Heart right ventricle (tissue), 16 donors: ENCODE results near the gene LGI4. TPM values are rescaled to one million over a fixed set of nuclear protein-coding genes. Genes with fewer than 3 reads are reported as not detected.

Source experiments
- ATAC-seq, 8 donors: fragments of 200-7000 bp; cut with Tn5 transposase; one replicate each; pipeline ENCODE4 v1.9.1; 2020; ENCODE audit warnings: mild to moderate bottlenecking in 8 of 8, moderate library complexity in 8 of 8, moderate number of reproducible peaks in 1 of 8
- DNase-seq, 2 donors: peaks; one replicate each; pipeline ENCODE4 v3.0.0-alpha.2; 2020
- H3K27ac ChIP-seq, 10 donors: fragments of 200-600 bp; sonication (generic) in 2 of 10; one replicate each; pipeline versions ENCODE4 v1.5.0 to v1.8.0; 2020 to 2022; ENCODE audit warnings: mild to moderate bottlenecking in 3 of 10
- H3K27me3 ChIP-seq, 7 donors: fragments of 200-600 bp; one replicate each; pipeline ENCODE4 v1.8.0; 2021 to 2022; ENCODE audit warnings: mild to moderate bottlenecking in 2 of 7
- H3K36me3 ChIP-seq, 9 donors: fragments of 200-600 bp; sonication (generic) in 1 of 9; one replicate each; pipeline versions ENCODE4 v1.5.0 to v1.8.0; 2020 to 2022; ENCODE audit warnings: mild to moderate bottlenecking in 2 of 9
- H3K4me1 ChIP-seq, 9 donors: fragments of 200-600 bp; sonication (generic) in 1 of 9; one replicate each; pipeline versions ENCODE4 v1.5.0 to v1.8.0; 2020 to 2022; ENCODE audit warnings: mild to moderate bottlenecking in 4 of 9
- H3K4me3 ChIP-seq, 10 donors: fragments of 200-600 bp; sonication (generic) in 2 of 10; one replicate each; pipeline versions ENCODE4 v1.5.0 to v1.8.0; 2020 to 2022; ENCODE audit warnings: mild to moderate bottlenecking in 7 of 10, moderate library complexity in 2 of 10
- H3K9me3 ChIP-seq, 11 donors: fragments of 200-600 bp in 10 of 11; sonication (generic) in 2 of 11; one replicate each; pipeline versions ENCODE4 v1.5.0 to v1.8.0; 2013 to 2022; ENCODE audit warnings: mild to moderate bottlenecking in 2 of 11, control low read depth in 1 of 11, moderate library complexity in 1 of 11
- CTCF ChIP-seq, 9 donors: fragments of 200-600 bp; sonication (generic) in 2 of 9; IDR thresholded peaks; one replicate each; pipeline versions ENCODE4 v1.5.0 to v1.8.0; 2021 to 2022; ENCODE audit warnings: antibody characterized with exemption in 9 of 9, mild to moderate bottlenecking in 5 of 9, moderate library complexity in 1 of 9
- WGBS, 2 donors: extraction: QIAGEN DNeasy Blood & Tissue Kit; methylation state at CpG; one replicate each; pipeline ENCODE4 v1.1.7; 2013; ENCODE audit warnings: inconsistent platforms in 1 of 2; 5-methylcytosine and 5-hydroxymethylcytosine counted together
- intact Hi-C, 10 donors: fragments of 100-400 bp; cut with DNase I; formaldehyde crosslinking; loops; one replicate each; pipeline versions ENCODE4 v1.11.1 to v1.14.2; 2022
- polyA plus RNA-seq, 2 donors: library from polyadenylated mRNA; stranded (reverse); fragments of 200-250 nt; gene quantifications; one replicate each; pipeline ENCODE4 v1.2.3, GENCODE V29; 2013
- total RNA-seq, 10 donors: library from RNA; stranded (reverse); fragmentation: NEBNext Ultra II Directional in 3 of 10; extraction: Animal tissue kit (Norgen Biotek cat#: 25700) in 3 of 10; gene quantifications; one replicate each; pipeline versions ENCODE4 v1.2.1 to v1.2.4, GENCODE V29; 2021 to 2023
- donor health status: Arrhythmogenic right ventricular cardiomyopathy.
- donor health status: ischemic (EF 13 %, LVEDD 7.1; RV severe dilation, severe dysfunction).
- donor health status: healthy with polysubstance abuse.
- donor health status: DM: no; HTN: yes; CAD: no.
- donor health status: DM: no; HTN: no; CAD: no.
- donor health status: ischemic (EF 25% LVEDD 6.9; RV normal size, moderate dysfunction).
- donor health status: ischemic (EF 25% LVEDD 5.7; RV mildly dilated, moderate dysfunction).
- donor health status: healthy.
- donor health status: DM: yes; HTN: yes; CAD: no.
- donor health status: Ischemic cardiomyopathy.
- donor health status: ischemic (EF 35%, LVEDD 5.7; RV mildly dilated, moderate dysfunction).
- donor health status: nonischemic (EF 11% LVEDD 7.7; RV severe dilation, severe dysfunction).
- donor health status: DM: yes; HTN: yes; CAD: no.
- donor health status: PGD.
- donor health status: ischemic (EF 29% LVEDD 5.4; RV normal size, mild dysfunction).
- donor health status: nonischemic (EF 23%, LVEDD 6.1; RV moderate dilation, normal function).

Gene LGI4
- total and polyA plus RNA-seq, 12 donors: 4.3 to 30.0 (median 8.3) TPM

- no peak overlapping the region for H3K27ac ChIP-seq
- intact Hi-C loops: loop anchor here in 5 of 10 donors (5.0 kb wide), 3 partner anchors 78 to 127 kb away; partner anchors contain the start of gene USF2 (in 3 of the 5)
- no peak for DNase-seq
- TF ChIP-seq CTCF (IDR thresholded peaks at IDR 0.05): no peak
- ATAC-seq: no peak
- no peak overlapping the region for H3K4me3 ChIP-seq
- 30% methylated on average over 14 to 15 of the region's 15 CpGs for WGBS, 2 donors
- H3K27me3 ChIP-seq: peaks cover 0 to 35% (median 4%) of the 10 kb centered on the region in 7 donors
- H3K4me1 ChIP-seq: peaks cover 3 to 47% (median 35%) of the 10 kb centered on the region in 9 donors
- no peaks in the 10 kb centered on the region for H3K9me3 ChIP-seq
- H3K36me3 ChIP-seq: no peaks in the 10 kb centered on the region
These were observed 10.0 kb upstream of the LGI4 start for GRCh38 chr19:35144600-35145436.

- peaks cover 0 to 35% (median 4%) of the 10 kb centered on the region in 7 donors for H3K27me3 ChIP-seq
- no peaks in the 10 kb centered on the region for H3K9me3 ChIP-seq
- no peak overlapping the region for H3K4me3 ChIP-seq
- H3K4me1 ChIP-seq: peaks cover 3 to 49% (median 38%) of the 10 kb centered on the region in 9 donors
- H3K36me3 ChIP-seq: no peaks in the 10 kb centered on the region
- DNase-seq (no peak), ATAC-seq (no peak)
- intact Hi-C loops: loop anchor here in 5 of 10 donors (5.0 kb wide), 3 partner anchors 77 to 128 kb away; partner anchors contain the start of gene USF2 (in 3 of the 5)
- no peak for TF ChIP-seq CTCF (IDR thresholded peaks at IDR 0.05)
- H3K27ac ChIP-seq: no peak overlapping the region
- 37 to 47% methylated on average over 5 to 6 of the region's 6 CpGs for WGBS, 2 donors
These were observed 9.4 kb upstream of the LGI4 start for GRCh38 chr19:35144259-35144599.

GRCh38 chr19:35143818-35144217 lies 9.0 kb upstream of the LGI4 start:
- H3K36me3 ChIP-seq: no peaks in the 10 kb centered on the region
- H3K27me3 ChIP-seq: peaks cover 0 to 35% (median 4%) of the 10 kb centered on the region in 7 donors
- ATAC-seq: no peak
- WGBS, 2 donors: 35 to 51% methylated on average over 3 of the region's 3 CpGs
- intact Hi-C loops: loop anchor here in 6 of 10 donors (2.0 to 5.0 kb wide), 4 partner anchors 77 to 128 kb away; partner anchors contain the start of gene USF2 (in 4 of the 6)
- H3K9me3 ChIP-seq: no peaks in the 10 kb centered on the region
- peaks cover 3 to 50% (median 38%) of the 10 kb centered on the region in 9 donors for H3K4me1 ChIP-seq
- no peak for DNase-seq
- H3K27ac ChIP-seq: no peak overlapping the region
- H3K4me3 ChIP-seq: no peak overlapping the region
- no peak for TF ChIP-seq CTCF (IDR thresholded peaks at IDR 0.05)

- Histone ChIP-seq H3K4me3 (peak within 1 kb of the TSS in 2 of 10 donors; percentile 5 to 27), H3K4me1 (peaks cover 3 to 56% (median 42%) of the 10 kb centered on the region in 9 donors), H3K27me3 (peaks cover 0 to 35% (median 4%) of the 10 kb centered on the region in 7 donors), H3K27ac (no peak within 1 kb of the TSS), H3K36me3 (no peaks in the 10 kb centered on the region), H3K9me3 (no peaks in the 10 kb centered on the region)
- ATAC-seq (no peak), DNase-seq (peak in 1 of 2 donors; percentile 38)
- TF ChIP-seq CTCF (IDR thresholded peaks at IDR 0.05): peak in 5 of 9 donors; percentile 0 to 35 (median 29)
- intact Hi-C loops: loop anchor here in 6 of 10 donors (2.0 to 5.0 kb wide), 4 partner anchors 76 to 129 kb away; partner anchors contain the start of gene USF2 (in 4 of the 6)
- WGBS, 2 donors: 34 to 43% methylated on average over 25 to 31 of the region's 31 CpGs
These were observed 8.4 kb upstream of the LGI4 start, which contains the start of gene FXYD7 for GRCh38 chr19:35143231-35143715. TSS of gene FXYD7 (plus strand) at chr19:35143255. CDS start at chr19:35143334, 79 bp downstream.
